H1 (cell line): ENCODE data around the gene CDNF. TPM values are rescaled to one million over a fixed set of nuclear protein-coding genes. Genes with fewer than 3 reads are reported as not detected.

Source experiments
- JUND ChIP-seq: IDR thresholded peaks from 2 replicates; pipeline ENCODE4 v1.6.1; 2011; ENCODE audit warnings: mild to moderate bottlenecking, improper control_type of control experiment, low read length
- SIN3A ChIP-seq, 2 experiments: IDR thresholded peaks in 1 of 2; conservative IDR thresholded peaks in 1 of 2; 2 replicates each; pipeline ENCODE4 v1.6.1; 2011 to 2012; ENCODE audit warnings: low read length in 2 of 2, improper control_type of control experiment in 1 of 2, low read depth in 1 of 2, mild to moderate bottlenecking in 1 of 2
- polyA plus RNA-seq, 7 experiments: library from polyadenylated mRNA; depleted of rRNA in 3 of 7; stranded (reverse) in 5 of 7; unstranded in 2 of 7; fragments of >200 nt in 5 of 7; fragments of 200-250 nt in 2 of 7; gene quantifications; 1 replicate in 5 of 7; 2 replicates in 1 of 7; 4 replicates in 1 of 7; pipeline versions ENCODE4 v1.2.1 to v1.2.3, GENCODE V29; 2011 to 2013; ENCODE audit warnings: missing spikeins in 2 of 7, mixed read lengths in 2 of 7
- total RNA-seq: library from RNA; stranded (reverse); fragmentation: NEBNext Ultra II Directional; extraction: Animal tissue kit (Norgen Biotek cat#: 25700); gene quantifications from 2 replicates; pipeline ENCODE4 v1.2.1, GENCODE V29; 2021

Gene CDNF
- total and polyA plus RNA-seq, 2 of the 8 experiments (the other 6 are each of a cell fraction or from before 2014, with no cell fraction given), result 0.32 to 0.67 TPM

DNA sequence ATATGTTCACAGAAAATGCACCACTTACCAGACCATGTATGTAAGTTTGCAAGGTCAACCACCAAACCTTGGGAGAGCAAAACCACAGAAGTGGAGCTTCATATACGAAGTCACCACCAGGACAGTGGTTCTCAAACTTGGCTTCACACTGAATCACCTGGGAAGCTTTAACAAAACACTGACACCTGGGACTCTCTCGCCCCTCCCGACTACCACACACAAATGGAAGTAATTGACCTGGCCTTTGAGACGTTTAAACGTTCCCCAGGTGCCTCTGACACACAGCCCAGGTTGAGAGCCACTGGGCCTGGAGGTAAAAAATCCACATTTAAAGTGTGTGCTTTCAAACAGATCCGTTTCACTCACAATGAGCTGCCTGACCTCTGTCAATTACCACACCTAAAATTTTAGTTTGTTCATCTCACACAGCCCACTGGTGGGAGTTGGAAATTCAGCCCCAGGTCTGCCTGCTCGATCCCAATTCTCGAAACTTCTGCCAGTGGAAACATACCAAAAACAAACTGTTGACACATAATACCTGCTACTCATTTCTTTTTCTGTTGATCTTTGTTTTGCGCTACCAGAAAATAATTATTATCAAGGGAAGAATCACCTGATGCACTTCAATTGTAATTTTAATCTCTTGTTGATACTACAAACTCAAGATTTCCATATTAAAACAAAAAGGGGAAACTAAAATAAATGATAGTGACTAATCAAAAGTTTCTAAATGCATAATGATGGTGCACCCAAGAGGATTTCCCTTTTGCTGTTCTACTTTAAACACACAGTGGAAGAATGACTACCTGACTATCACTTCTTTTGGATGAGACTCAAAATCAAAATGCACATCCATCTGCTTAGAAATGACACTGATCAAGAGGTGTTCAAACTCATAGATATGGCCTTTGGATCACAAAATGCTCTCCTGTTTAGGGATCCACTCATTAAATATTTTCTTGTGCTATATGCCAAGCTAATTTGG is 26.6 kb downstream of the CDNF start (continued):
- TF ChIP-seq SIN3A (conservative IDR thresholded peaks at IDR 0.05 in 1 of 2, IDR thresholded peaks at IDR 0.05 in 1 of 2; ENCODE audit: low read depth in 1 of 2, low read length in 2 of 2) (no peak), JUND (no peak)
